ENCODE data around the gene HMGCL.
A peak's percentile ranks its signal among the peaks of the same experiment; 100 is the strongest.
"Not testable (repeated sequence)": the region's sequence is repeated elsewhere in the genome, so short reads cannot be mapped to it uniquely, and the experiment has no call there.

Gene HMGCL

GRCh38 chr1:23825076-23825761 lies at the start of gene HMGCL:
HMGCL (minus strand) TSS chr1:23825429; CDS start chr1:23825415, 14 bp downstream.
- Histone ChIP-seq H3K9ac (ENCODE audit: low read length) (peak within 1 kb of the TSS; percentile 100), H3K4me3 (ENCODE audit: low read length) (peak within 1 kb of the TSS; percentile 99), H3K36me3 (ENCODE audit: control insufficient read depth, insufficient read depth, low read length, severe bottlenecking) (no peaks in the 10 kb centered on the region), H3K9me3 (ENCODE audit: control insufficient read depth, low read length) (no peaks in the 10 kb centered on the region), H3K4me1 (ENCODE audit: control insufficient read depth, insufficient read depth, low read length) (peaks cover 16% of the 10 kb centered on the region), H3K27me3 (replicated peaks; ENCODE audit: control insufficient read depth, insufficient read depth, low read length) (no peaks in the 10 kb centered on the region)
- peak; percentile 97 for DNase-seq (ENCODE audit: low read depth)

DNA sequence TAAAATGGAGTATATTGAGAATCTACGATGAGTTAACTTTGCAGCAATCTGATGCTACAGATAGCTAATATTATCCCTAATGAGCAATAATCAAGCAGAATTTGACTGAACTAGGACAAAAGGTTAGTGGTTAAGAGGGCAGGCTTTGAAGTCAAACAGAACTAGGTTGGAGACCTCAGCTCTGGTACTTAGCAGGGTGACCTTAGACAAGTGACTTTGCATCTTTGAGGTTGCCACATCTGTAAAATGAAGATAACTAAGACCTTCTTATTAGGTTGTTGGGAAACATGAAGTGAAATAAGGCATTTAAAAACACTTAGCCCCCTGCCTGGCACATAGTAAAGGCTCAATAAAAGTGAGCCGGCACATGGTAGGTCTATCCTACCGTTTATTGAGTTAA lies 47.2 kb upstream of the HMGCL start:
- Histone ChIP-seq H3K9ac (ENCODE audit: low read length) (no peak overlapping the region), H3K36me3 (ENCODE audit: control insufficient read depth, insufficient read depth, low read length, severe bottlenecking) (no peaks in the 10 kb centered on the region), H3K4me1 (ENCODE audit: control insufficient read depth, insufficient read depth, low read length) (no peaks in the 10 kb centered on the region), H3K4me3 (ENCODE audit: low read length) (no peak overlapping the region), H3K9me3 (ENCODE audit: control insufficient read depth, low read length) (no peaks in the 10 kb centered on the region), H3K27me3 (replicated peaks; ENCODE audit: control insufficient read depth, insufficient read depth, low read length) (peaks cover 29% of the 10 kb centered on the region)
- DNase-seq (ENCODE audit: low read depth) = no peak

DNA sequence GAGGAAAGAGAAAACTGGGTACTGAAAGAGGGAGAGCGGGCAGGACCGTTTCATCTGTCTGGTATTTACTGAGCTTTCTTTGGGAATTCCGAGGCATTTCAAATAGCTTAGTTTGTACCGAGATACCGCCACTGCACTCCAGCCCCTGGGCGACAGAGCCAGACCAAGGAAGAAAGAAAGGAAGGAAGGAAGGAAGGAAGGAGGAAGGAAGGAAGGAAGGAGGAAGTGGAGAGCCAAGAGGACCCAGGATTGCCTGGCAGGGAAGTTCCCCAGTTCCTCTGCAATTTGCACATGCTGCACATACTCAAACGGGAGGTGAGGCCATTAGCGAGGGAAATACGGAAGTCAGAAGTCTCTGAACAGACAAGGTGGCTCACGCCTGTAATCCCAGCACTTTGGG lies 43.8 kb upstream of the HMGCL start:
- Histone ChIP-seq H3K9ac (ENCODE audit: low read length) (peak overlapping the region; percentile 69), H3K36me3 (ENCODE audit: control insufficient read depth, insufficient read depth, low read length, severe bottlenecking) (no peaks in the 10 kb centered on the region), H3K27me3 (replicated peaks; ENCODE audit: control insufficient read depth, insufficient read depth, low read length) (peaks cover 19% of the 10 kb centered on the region), H3K4me1 (ENCODE audit: control insufficient read depth, insufficient read depth, low read length) (no peaks in the 10 kb centered on the region), H3K9me3 (ENCODE audit: control insufficient read depth, low read length) (no peaks in the 10 kb centered on the region), H3K4me3 (ENCODE audit: low read length) (peak overlapping the region; percentile 85)
- DNase-seq (ENCODE audit: low read depth) = no peak

GRCh38 chr1:23868557-23869016 lies 43.4 kb upstream of the HMGCL start:
- Histone ChIP-seq H3K27me3 (replicated peaks; ENCODE audit: control insufficient read depth, insufficient read depth, low read length) (peaks cover 14% of the 10 kb centered on the region), H3K36me3 (ENCODE audit: control insufficient read depth, insufficient read depth, low read length, severe bottlenecking) (no peaks in the 10 kb centered on the region), H3K4me3 (ENCODE audit: low read length) (peak overlapping the region; percentile 85)

DNA sequence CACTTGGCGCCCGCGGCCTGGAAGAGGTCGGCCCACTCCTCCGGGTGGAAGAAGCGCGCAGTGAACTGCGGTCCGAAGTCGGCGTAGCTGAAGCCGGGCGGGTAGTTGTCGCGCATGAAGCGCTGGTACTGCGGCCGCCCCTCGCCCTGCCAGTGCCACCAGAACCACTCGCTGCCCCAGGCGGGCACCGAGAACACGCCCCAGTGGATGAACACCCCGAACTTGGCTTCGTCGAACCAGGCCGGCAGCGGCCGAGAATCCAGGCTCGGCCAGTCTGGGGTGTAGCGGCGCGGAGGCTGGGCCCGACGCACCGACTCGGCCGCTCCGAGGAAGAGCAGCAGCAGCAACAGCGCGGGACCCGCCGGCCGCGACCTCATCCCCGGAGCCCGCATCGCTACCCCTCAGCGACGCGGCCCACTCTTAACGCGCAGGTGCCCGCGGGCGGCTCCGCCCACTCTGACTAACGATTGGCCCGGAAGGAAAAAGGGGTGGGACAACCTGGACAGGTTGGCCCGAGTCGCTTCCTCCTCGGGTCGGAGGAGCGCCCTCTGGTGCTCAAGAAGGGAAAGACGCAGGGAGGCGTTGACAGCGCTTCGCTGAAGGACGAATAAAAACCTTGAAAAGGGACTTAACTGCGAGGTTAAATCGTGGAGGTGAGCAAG lies 42.8 kb upstream of the HMGCL start, which contains the start of gene FUCA1:
Gene FUCA1, minus strand, starts transcription at position 396 of the 662 bp plus-strand sequence. Its CDS starts 4 bp downstream, at position 392.
- H3K4me1 ChIP-seq (ENCODE audit: control insufficient read depth, insufficient read depth, low read length) = no peaks in the 10 kb centered on the region
- H3K36me3 ChIP-seq (ENCODE audit: control insufficient read depth, insufficient read depth, low read length, severe bottlenecking) = no peaks in the 10 kb centered on the region
- no peaks in the 10 kb centered on the region for H3K9me3 ChIP-seq (ENCODE audit: control insufficient read depth, low read length)
- peak; percentile 96 for DNase-seq (ENCODE audit: low read depth)
- H3K27me3 ChIP-seq (replicated peaks; ENCODE audit: control insufficient read depth, insufficient read depth, low read length) = peaks cover 11% of the 10 kb centered on the region
- H3K4me3 ChIP-seq (ENCODE audit: low read length) = peak within 1 kb of the TSS; percentile 85
- peak within 1 kb of the TSS; percentile 69 for H3K9ac ChIP-seq (ENCODE audit: low read length)

More at GRCh38 chr1:23868557-23869016, 43.4 kb upstream of the HMGCL start:
- DNase-seq (ENCODE audit: low read depth) = no peak
- Histone ChIP-seq H3K9ac (ENCODE audit: low read length) (peak overlapping the region; percentile 69), H3K9me3 (ENCODE audit: control insufficient read depth, low read length) (no peaks in the 10 kb centered on the region), H3K4me1 (ENCODE audit: control insufficient read depth, insufficient read depth, low read length) (no peaks in the 10 kb centered on the region)

DNA sequence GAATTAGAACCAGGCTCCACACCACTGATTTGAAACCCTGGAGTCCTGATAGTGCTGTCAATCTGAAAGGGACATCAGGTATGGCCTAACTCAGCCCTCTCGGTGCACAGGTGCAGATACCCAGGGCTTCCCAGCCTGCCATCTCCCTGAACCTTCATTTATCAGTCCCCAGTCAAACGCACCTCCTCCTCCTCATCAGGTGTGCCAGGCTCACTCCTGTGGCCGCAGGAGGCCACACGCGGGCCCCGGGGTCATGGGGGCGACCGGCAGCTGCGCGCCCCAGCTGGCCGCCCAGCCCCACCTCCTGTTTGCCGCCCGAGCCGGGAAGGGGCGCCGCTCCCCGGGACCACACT lies 42.3 kb upstream of the HMGCL start:
- no peaks in the 10 kb centered on the region for H3K9me3 ChIP-seq (ENCODE audit: control insufficient read depth, low read length)
- H3K4me3 ChIP-seq (ENCODE audit: low read length) = peak overlapping the region; percentile 85
- peak overlapping the region; percentile 66 for H3K9ac ChIP-seq (ENCODE audit: low read length)
- no peaks in the 10 kb centered on the region for H3K4me1 ChIP-seq (ENCODE audit: control insufficient read depth, insufficient read depth, low read length)
- H3K27me3 ChIP-seq (replicated peaks; ENCODE audit: control insufficient read depth, insufficient read depth, low read length) = peaks cover 9% of the 10 kb centered on the region
- no peak for DNase-seq (ENCODE audit: low read depth)
- no peaks in the 10 kb centered on the region for H3K36me3 ChIP-seq (ENCODE audit: control insufficient read depth, insufficient read depth, low read length, severe bottlenecking)

- no peaks in the 10 kb centered on the region for H3K4me1 ChIP-seq (ENCODE audit: control insufficient read depth, insufficient read depth, low read length)
- H3K27me3 ChIP-seq (replicated peaks; ENCODE audit: control insufficient read depth, insufficient read depth, low read length) = peaks cover 5% of the 10 kb centered on the region
- no peaks in the 10 kb centered on the region for H3K9me3 ChIP-seq (ENCODE audit: control insufficient read depth, low read length)
- H3K4me3 ChIP-seq (ENCODE audit: low read length) = no peak overlapping the region
- DNase-seq (ENCODE audit: low read depth) = peak; percentile 27
- no peak overlapping the region for H3K9ac ChIP-seq (ENCODE audit: low read length)
- no peaks in the 10 kb centered on the region for H3K36me3 ChIP-seq (ENCODE audit: control insufficient read depth, insufficient read depth, low read length, severe bottlenecking)
Observed at GRCh38 chr1:23865543-23865930, 40.3 kb upstream of the HMGCL start.

GRCh38 chr1:23864801-23865542 lies 39.7 kb upstream of the HMGCL start:
- no peak overlapping the region for H3K4me3 ChIP-seq (ENCODE audit: low read length)
- H3K36me3 ChIP-seq (ENCODE audit: control insufficient read depth, insufficient read depth, low read length, severe bottlenecking) = no peaks in the 10 kb centered on the region
- no peak for DNase-seq (ENCODE audit: low read depth)
- no peaks in the 10 kb centered on the region for H3K4me1 ChIP-seq (ENCODE audit: control insufficient read depth, insufficient read depth, low read length)
- H3K27me3 ChIP-seq (replicated peaks; ENCODE audit: control insufficient read depth, insufficient read depth, low read length) = peaks cover 5% of the 10 kb centered on the region
- H3K9ac ChIP-seq (ENCODE audit: low read length) = no peak overlapping the region
- H3K9me3 ChIP-seq (ENCODE audit: control insufficient read depth, low read length) = no peaks in the 10 kb centered on the region

GRCh38 chr1:23862640-23863039 lies 37.4 kb upstream of the HMGCL start:
- Histone ChIP-seq H3K9me3 (ENCODE audit: control insufficient read depth, low read length) (no peaks in the 10 kb centered on the region), H3K27me3 (replicated peaks; ENCODE audit: control insufficient read depth, insufficient read depth, low read length) (peaks cover 5% of the 10 kb centered on the region), H3K36me3 (ENCODE audit: control insufficient read depth, insufficient read depth, low read length, severe bottlenecking) (no peaks in the 10 kb centered on the region), H3K4me1 (ENCODE audit: control insufficient read depth, insufficient read depth, low read length) (no peaks in the 10 kb centered on the region), H3K9ac (ENCODE audit: low read length) (no peak overlapping the region), H3K4me3 (ENCODE audit: low read length) (no peak overlapping the region)
- no peak for DNase-seq (ENCODE audit: low read depth)

DNA sequence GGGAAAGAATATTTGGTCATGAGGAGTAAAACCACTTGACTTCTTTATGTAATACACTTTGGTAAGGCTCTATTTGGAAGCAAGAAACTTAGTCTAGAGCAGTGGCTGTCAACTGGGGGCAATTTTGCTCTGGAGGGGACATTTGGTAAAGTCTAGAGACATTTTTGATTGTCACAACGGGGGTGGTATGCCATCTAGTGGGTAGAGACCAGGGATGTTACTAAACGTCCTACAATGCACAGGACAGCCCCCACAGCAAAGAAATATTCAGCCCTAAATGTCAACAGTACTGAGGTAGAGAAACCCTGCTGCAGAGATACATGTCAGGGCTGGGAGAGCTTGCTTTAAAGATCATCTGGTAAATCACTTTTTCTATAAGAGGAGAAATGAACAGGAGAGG lies 29.3 kb upstream of the HMGCL start:
- no peaks in the 10 kb centered on the region for H3K36me3 ChIP-seq (ENCODE audit: control insufficient read depth, insufficient read depth, low read length, severe bottlenecking)
- DNase-seq (ENCODE audit: low read depth) = peak; percentile 28

GRCh38 chr1:23853124-23853523 lies 27.9 kb upstream of the HMGCL start:
- not testable (repeated sequence) for H3K4me1 ChIP-seq (ENCODE audit: control insufficient read depth, insufficient read depth, low read length); H3K4me3 ChIP-seq (ENCODE audit: low read length); H3K9ac ChIP-seq (ENCODE audit: low read length); H3K9me3 ChIP-seq (ENCODE audit: control insufficient read depth, low read length); DNase-seq (ENCODE audit: low read depth); H3K36me3 ChIP-seq (ENCODE audit: control insufficient read depth, insufficient read depth, low read length, severe bottlenecking); H3K27me3 ChIP-seq (replicated peaks; ENCODE audit: control insufficient read depth, insufficient read depth, low read length)

More for the DNA sequence above, 29.3 kb upstream of the HMGCL start:
- H3K9ac ChIP-seq (ENCODE audit: low read length) = no peak overlapping the region
- H3K4me3 ChIP-seq (ENCODE audit: low read length) = no peak overlapping the region
- H3K9me3 ChIP-seq (ENCODE audit: control insufficient read depth, low read length) = no peaks in the 10 kb centered on the region
- H3K27me3 ChIP-seq (replicated peaks; ENCODE audit: control insufficient read depth, insufficient read depth, low read length) = no peaks in the 10 kb centered on the region
- no peaks in the 10 kb centered on the region for H3K4me1 ChIP-seq (ENCODE audit: control insufficient read depth, insufficient read depth, low read length)
